ENCODE results near the gene DLG2. TPM values are rescaled to one million over a fixed set of nuclear protein-coding genes. Genes with fewer than 3 reads are reported as not detected.

Gene DLG2
- total and polyA plus RNA-seq, 2 of the 8 experiments (the other 6 are each of a cell fraction or from before 2014, with no cell fraction given), result 1.7 to 14.3 TPM

GRCh38 chr11:85171648-85172257 is 455.4 kb downstream of the DLG2 start:
- 0 out of 2 replicates have a peak overlapping the region, but pooled peaks have one; percentile 24 for H3K27ac ChIP-seq (ENCODE audit: low read depth, low read length)
- no peak overlapping the region for H3K4me3 ChIP-seq (ENCODE audit: extremely low read depth in 1 of 4, insufficient read depth in 2 of 4, low read depth in 3 of 4, low read length in 4 of 4)
- H3K23me2 ChIP-seq (ENCODE audit: low read depth, low read length), result no peaks in the 10 kb centered on the region
- no peak overlapping the region for H4K8ac ChIP-seq (ENCODE audit: extremely low read depth, insufficient read depth, low read length)
- H3K14ac ChIP-seq (ENCODE audit: insufficient read length), result no peak overlapping the region
- H3K79me1 ChIP-seq (ENCODE audit: low read depth, low read length), result no peaks in the 10 kb centered on the region
- 86% methylated on average over 5 of the region's 6 CpGs; no CpG with 5 or more reads in 1 of the 2 experiments for WGBS, 2 experiments (ENCODE audit: extremely low coverage in 1 of 2, insufficient coverage in 1 of 2, insufficient read length in 1 of 2, insufficient replicate concordance in 2 of 2, low coverage in 1 of 2, low lambda C conversion rate in 2 of 2, missing lambda C conversion rate in 1 of 2)
- ChIA-PET POLR2A (ENCODE audit: partially characterized antibody) (no interaction called here), CTCF (ENCODE audit: partially characterized antibody) (interaction anchor here (1.0 to 2.5 kb wide), 2 partner anchors 11 to 19 kb away, joined by 3 to 13 read pairs; no protein-coding TSS in a partner anchor)
- no peak overlapping the region for H2BK20ac ChIP-seq (ENCODE audit: low read length)
- no peak overlapping the region for H2BK120ac ChIP-seq (replicated peaks; ENCODE audit: low read depth, low read length)
- H4K91ac ChIP-seq (replicated peaks; ENCODE audit: insufficient read length, low read length), result no peak overlapping the region
- H4K5ac ChIP-seq (ENCODE audit: insufficient read length, low read depth, low read length), result no peak overlapping the region
- no peaks in the 10 kb centered on the region for H3K27me3 ChIP-seq (replicated peaks in 1 of 4; ENCODE audit: control insufficient read depth in 3 of 4, extremely low read depth in 1 of 4, insufficient read depth in 3 of 4, low read length in 3 of 4)
- no peak overlapping the region for H2AFZ ChIP-seq (ENCODE audit: low read length)
- H2BK5ac ChIP-seq (ENCODE audit: low read depth, low read length), result no peak overlapping the region
- FAIRE-seq (no peak), DNase-seq (ENCODE audit: low read depth in 1 of 2, low spot score in 2 of 2) (no peak)
- 0 out of 2 replicates have a peak overlapping the region, but pooled peaks have one; percentile 21 for H2BK12ac ChIP-seq (ENCODE audit: low read depth, low read length)
- H3K79me2 ChIP-seq (ENCODE audit: control insufficient read depth in 1 of 2, insufficient read depth in 2 of 2, low read length in 2 of 2), result no peaks in the 10 kb centered on the region
- H3K23ac ChIP-seq (ENCODE audit: insufficient read length), result no peak overlapping the region
- H3K18ac ChIP-seq (ENCODE audit: extremely low read depth, low read length), result no peak overlapping the region
- peaks cover 2 to 11% (median 6%) of the 10 kb centered on the region in 4 experiments; a peak in 5 of 7 replicates for H3K4me1 ChIP-seq (replicated peaks in 1 of 4; ENCODE audit: control insufficient read depth in 3 of 4, insufficient read depth in 4 of 4, low read length in 3 of 4)
- H3K56ac ChIP-seq (replicated peaks; ENCODE audit: insufficient read length, low read depth, low read length), result no peak overlapping the region
- no peak overlapping the region for H3K4me2 ChIP-seq (ENCODE audit: insufficient read depth in 1 of 2, low read depth in 2 of 2, low read length in 2 of 2)
- H4K20me1 ChIP-seq (replicated peaks in 1 of 2; ENCODE audit: control insufficient read depth in 1 of 2, insufficient read depth in 2 of 2, low read length in 2 of 2), result no peaks in the 10 kb centered on the region
- H3K4ac ChIP-seq (replicated peaks; ENCODE audit: insufficient read length, low read depth, low read length), result no peak overlapping the region
- H3K36me3 ChIP-seq (ENCODE audit: control insufficient read depth in 2 of 4, insufficient read depth in 4 of 4, low read length in 3 of 4), result no peaks in the 10 kb centered on the region
- H3K9me3 ChIP-seq (ENCODE audit: insufficient read depth in 2 of 2, low read depth in 1 of 2, low read length in 1 of 2), result 0 out of 4 replicates have a peak, but pooled peaks cover 0 to 2% of the 10 kb centered on the region in 2 experiments
- H2AK5ac ChIP-seq (ENCODE audit: low read depth, low read length), result no peak overlapping the region
- no peak overlapping the region for H3K9ac ChIP-seq (replicated peaks in 1 of 4; ENCODE audit: extremely low read depth in 1 of 4, low read depth in 3 of 4, low read length in 3 of 4)
- H2BK15ac ChIP-seq (ENCODE audit: low read length), result peak overlapping the region; percentile 31; the same call in 1 of the 2 replicates
- TF ChIP-seq SP1 (IDR thresholded peaks at IDR 0.05; ENCODE audit: low read depth, low read length) (no peak), CBX8 (IDR thresholded peaks at IDR 0.05; ENCODE audit: borderline replicate concordance, low read depth, low read length) (no peak), TAF1 (IDR thresholded peaks at IDR 0.05; ENCODE audit: low read depth, low read length) (no peak), ATF3 (IDR thresholded peaks at IDR 0.05; ENCODE audit: insufficient read depth, low read depth, low read length) (no peak), POLR2AphosphoS5 (IDR thresholded peaks at IDR 0.05; ENCODE audit: low read depth, low read length) (no peak), BACH1 (IDR thresholded peaks at IDR 0.05; ENCODE audit: low read length) (no peak), CTCF (IDR thresholded peaks at IDR 0.05; ENCODE audit: control extremely low read depth in 1 of 3, insufficient read depth in 1 of 3, low read depth in 1 of 3, low read length in 3 of 3) (peak in 2 of 3 experiments; percentile 6 to 17; a peak in 2 of 4 replicates), TBP (IDR thresholded peaks at IDR 0.05; ENCODE audit: low read depth, low read length) (no peak), RAD21 (IDR thresholded peaks at IDR 0.05 in 1 of 2, conservative IDR thresholded peaks at IDR 0.05 in 1 of 2; ENCODE audit: low read depth in 2 of 2, low read length in 2 of 2) (peak; percentile 28 to 37; a peak in 2 of 4 replicates)
